ENCODE data around the gene VEGFA.

The VEGFA gene

DNA sequence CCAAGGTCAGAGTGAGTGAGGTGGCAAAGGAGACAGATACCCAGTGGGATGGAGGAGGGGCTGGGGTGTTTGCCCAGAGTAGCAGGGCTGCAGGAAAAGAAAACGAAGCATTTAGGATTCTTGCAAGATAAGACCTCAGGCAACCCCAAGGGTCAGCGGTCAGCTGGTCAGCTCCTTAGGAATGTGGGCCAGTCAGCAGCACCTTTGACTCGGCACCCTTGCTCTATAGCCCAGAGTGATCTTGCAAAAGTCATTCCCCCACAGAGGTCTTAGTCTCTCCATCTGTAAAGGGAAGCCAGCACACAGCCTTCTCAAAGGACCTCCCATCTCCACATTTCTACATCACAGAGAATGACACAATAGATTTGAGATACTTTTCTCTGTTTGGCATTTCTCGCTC is 56.7 kb downstream of the VEGFA start:
- DNase-seq, result no peak

DNA sequence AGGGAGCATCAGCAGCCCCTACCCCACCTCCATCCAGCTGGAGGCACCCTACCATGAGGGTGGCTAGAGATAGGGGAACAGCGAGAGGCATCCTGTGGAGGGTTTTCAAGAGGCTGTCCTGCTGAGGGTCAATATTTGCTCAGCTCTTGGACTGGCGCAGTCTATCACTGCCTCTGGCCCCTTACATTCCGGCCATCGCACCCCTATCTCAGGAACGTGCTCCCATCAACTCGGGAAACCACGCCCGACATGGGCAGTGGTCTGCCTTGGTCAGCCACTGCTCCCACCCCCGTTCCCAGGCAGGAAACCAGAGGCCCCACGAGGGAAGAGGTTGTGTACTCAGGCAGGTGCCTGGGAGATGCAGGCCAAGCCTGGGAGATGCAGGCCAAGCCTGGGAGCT is 57.9 kb downstream of the VEGFA start:
- no peak for DNase-seq

- DNase-seq, result no peak
Measured at GRCh38 chr6:43828711-43829110, 58.7 kb downstream of the VEGFA start.

DNA sequence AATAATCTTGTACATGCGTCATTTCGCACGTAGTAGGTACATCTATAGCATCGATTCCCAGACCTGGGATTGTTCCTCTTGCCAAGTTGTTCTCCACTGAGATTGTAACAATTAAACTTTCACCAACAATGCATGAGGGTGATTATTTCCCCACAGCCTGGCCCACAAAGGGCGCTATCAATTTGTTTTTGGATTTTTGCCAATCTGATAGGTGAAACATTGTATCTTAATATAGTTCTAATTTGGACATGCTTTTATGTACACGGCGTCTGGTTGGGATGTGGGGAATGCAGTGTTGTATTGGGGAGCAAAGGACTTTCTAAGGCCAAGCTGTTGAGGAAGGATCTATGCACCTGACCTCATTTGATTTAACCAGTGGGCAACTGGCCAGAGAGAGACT is 59.5 kb downstream of the VEGFA start:
- DNase-seq, result no peak

GRCh38 chr6:43830775-43831174 is 60.8 kb downstream of the VEGFA start:
- no peak for DNase-seq

DNA sequence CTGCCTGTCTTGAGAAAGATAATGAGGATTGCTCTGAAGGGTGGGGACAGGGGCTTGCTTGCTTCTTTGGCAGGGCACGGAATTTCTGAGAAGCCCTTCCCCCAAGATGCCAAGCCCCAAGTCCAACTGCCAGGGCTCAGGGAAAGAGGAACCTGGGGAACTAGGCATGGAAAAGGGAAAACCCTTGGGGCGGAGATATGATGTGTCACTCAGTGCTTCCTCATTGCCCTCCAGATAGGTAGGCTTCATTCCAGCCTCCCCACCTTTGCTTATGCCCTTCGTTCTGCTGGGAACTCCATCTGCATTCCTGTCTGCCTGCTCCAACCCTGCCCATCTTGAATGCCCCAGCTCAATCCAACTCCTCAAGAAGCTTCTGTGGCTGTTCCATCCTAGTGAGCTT is 61.2 kb downstream of the VEGFA start:
- no peak for DNase-seq

DNA sequence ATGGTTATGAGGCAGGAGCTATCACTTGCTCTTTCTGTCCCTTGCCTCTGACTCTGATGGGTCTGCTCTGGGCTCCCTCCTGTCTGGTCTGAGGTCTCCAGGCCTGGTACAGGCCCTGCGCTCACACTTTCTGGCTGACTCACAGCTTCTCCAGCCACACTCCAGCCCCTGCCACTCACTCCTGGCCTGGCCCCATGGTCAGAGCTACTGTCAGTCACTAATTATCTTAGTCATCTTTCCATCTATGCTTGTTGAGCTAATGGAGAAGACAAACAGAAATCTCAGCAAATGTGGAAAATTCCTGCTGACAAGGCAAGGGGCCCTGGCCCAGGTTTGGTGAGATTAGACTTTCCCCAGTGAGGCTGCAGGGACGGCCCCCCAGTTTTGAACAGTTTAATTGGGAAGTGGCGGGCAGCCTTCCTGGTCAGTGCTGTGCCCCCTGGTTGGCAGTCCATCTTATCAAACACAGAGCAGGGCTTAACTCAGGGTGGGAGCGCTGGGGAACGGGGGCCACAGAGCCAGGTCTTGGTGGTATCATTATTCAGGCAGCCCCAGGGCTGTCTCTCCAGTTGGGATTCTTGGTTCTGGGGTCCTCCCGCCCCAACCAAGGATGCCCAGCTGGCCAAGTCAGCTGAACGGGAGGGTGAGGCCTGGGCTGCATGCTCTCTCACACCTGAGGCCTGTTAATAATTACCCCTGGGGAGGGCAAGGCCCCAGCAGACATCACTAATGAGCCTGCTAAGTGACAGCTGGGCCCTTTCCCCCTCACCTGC is 63.4 kb downstream of the VEGFA start:
- DNase-seq, result no peak

GRCh38 chr6:43833996-43834390 is 64.0 kb downstream of the VEGFA start:
- no peak for DNase-seq

DNA sequence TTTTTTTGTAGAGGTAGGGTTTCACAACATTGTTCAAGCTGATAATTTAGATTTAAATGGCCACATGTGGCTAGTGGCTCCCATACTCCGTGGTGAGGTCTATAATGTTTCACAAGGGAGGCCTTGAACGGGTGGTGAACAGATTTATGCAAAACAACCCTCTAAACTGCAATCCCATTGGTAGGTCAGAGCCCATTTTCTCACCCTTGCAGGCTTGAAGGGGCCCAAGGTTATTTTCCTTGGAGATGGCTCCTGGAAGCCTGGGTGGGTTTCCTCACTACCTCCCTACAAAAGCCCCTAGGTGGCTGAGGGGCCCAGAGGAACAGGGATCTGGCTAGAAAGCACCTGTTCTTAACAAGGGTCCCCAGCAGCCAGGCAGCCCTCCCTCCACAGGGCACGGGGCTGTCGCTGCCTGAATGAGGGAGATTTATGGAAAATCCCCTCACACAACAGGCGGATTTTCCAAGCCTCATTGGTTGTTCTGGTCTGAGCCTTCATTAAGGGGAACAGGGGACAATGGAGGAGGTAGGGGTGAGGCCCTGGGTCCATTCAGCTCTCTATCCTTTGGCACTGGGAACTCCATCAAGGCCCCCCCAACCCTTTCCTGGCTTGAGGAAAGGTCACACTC is 64.6 kb downstream of the VEGFA start:
- no peak for DNase-seq

GRCh38 chr6:43835872-43836419 is 65.9 kb downstream of the VEGFA start:
- no peak for DNase-seq
